ENCODE results near the gene C10orf62. TPM values are rescaled to one million over a fixed set of nuclear protein-coding genes. Genes with fewer than 3 reads are reported as not detected.

C10orf62 gene
- polyA plus RNA-seq, 3 donors, result not detected

GRCh38 chr10:97577701-97578100, 11.8 kb upstream of the C10orf62 start:
- Mint-ChIP-seq H3K4me1 (no peaks in the 10 kb centered on the region), H3K27ac (no peak overlapping the region), H3K9me3 (no peaks in the 10 kb centered on the region), H3K27me3 (ENCODE audit: low read depth in 3 of 3) (peaks cover 6 to 20% (median 15%) of the 10 kb centered on the region in 3 donors), H3K4me3 (no peak overlapping the region), H3K36me3 (peaks cover 0 to 3% of the 10 kb centered on the region in 2 donors)
- Histone ChIP-seq H3K9ac (ENCODE audit: insufficient read depth, low read length, poor library complexity, severe bottlenecking) (no peak overlapping the region), H3K4me2 (replicated peaks; ENCODE audit: extremely low read depth, low read length, poor library complexity, severe bottlenecking) (no peak overlapping the region), H3K79me2 (ENCODE audit: insufficient read depth, low read length) (no peaks in the 10 kb centered on the region), H3K27me3 (ENCODE audit: control insufficient read depth in 2 of 2, insufficient read depth in 2 of 2, low read length in 2 of 2) (peaks cover 0 to 6% of the 10 kb centered on the region in 2 donors), H3K4me1 (ENCODE audit: control insufficient read depth in 1 of 2, insufficient read depth in 2 of 2, low read length in 2 of 2) (no peaks in the 10 kb centered on the region), H4K20me1 (ENCODE audit: insufficient read depth, low read length) (peaks cover under 1% of the 10 kb centered on the region), H3K36me3 (replicated peaks in 1 of 2; ENCODE audit: control insufficient read depth in 1 of 2, insufficient read depth in 2 of 2, low read length in 2 of 2) (no peaks in the 10 kb centered on the region), H3K4me3 (replicated peaks in 1 of 3; ENCODE audit: low read depth in 2 of 3, low read length in 3 of 3) (no peak overlapping the region), H3K27ac (ENCODE audit: low read depth in 1 of 2, low read length in 2 of 2) (no peak overlapping the region), H3K9me3 (replicated peaks in 1 of 2; ENCODE audit: control insufficient read depth in 1 of 2, insufficient read depth in 1 of 2, low read length in 2 of 2) (no peaks in the 10 kb centered on the region), H2AFZ (ENCODE audit: insufficient read depth, low read depth, low read length, poor library complexity, severe bottlenecking) (no peak overlapping the region)
- DNase-seq, result no peak
- no peak for TF ChIP-seq CTCF (IDR thresholded peaks at IDR 0.05)
- 73% methylated on average over 9 of the region's 9 CpGs for WGBS (ENCODE audit: insufficient coverage)
- intact Hi-C loops (cut with micrococcal nuclease), result loop anchor here in 1 of 2 donors (10.0 kb wide), 2 partner anchors 87 to 157 kb away; partner anchors contain the start of gene ZFYVE27

- no peak overlapping the region for H3K27ac Mint-ChIP-seq
- H3K4me3 ChIP-seq (replicated peaks in 1 of 3; ENCODE audit: low read depth in 2 of 3, low read length in 3 of 3), result no peak overlapping the region
Measured at GRCh38 chr10:97578171-97578844, 11.2 kb upstream of the C10orf62 start.

More at GRCh38 chr10:97578171-97578844, 11.2 kb upstream of the C10orf62 start:
- DNase-seq, result no peak
- H3K79me2 ChIP-seq (ENCODE audit: insufficient read depth, low read length), result no peaks in the 10 kb centered on the region
- no peak for TF ChIP-seq CTCF (IDR thresholded peaks at IDR 0.05)
- no peak overlapping the region for H3K9ac ChIP-seq (ENCODE audit: insufficient read depth, low read length, poor library complexity, severe bottlenecking)
- no peaks in the 10 kb centered on the region for H3K36me3 Mint-ChIP-seq
- H3K4me1 Mint-ChIP-seq, result no peaks in the 10 kb centered on the region
- peaks cover 6 to 20% (median 15%) of the 10 kb centered on the region in 3 donors for H3K27me3 Mint-ChIP-seq (ENCODE audit: low read depth in 3 of 3)
- H2AFZ ChIP-seq (ENCODE audit: insufficient read depth, low read depth, low read length, poor library complexity, severe bottlenecking), result no peak overlapping the region
- 67% methylated on average over 32 of the region's 40 CpGs for WGBS (ENCODE audit: insufficient coverage)
- H3K36me3 ChIP-seq (replicated peaks in 1 of 2; ENCODE audit: control insufficient read depth in 1 of 2, insufficient read depth in 2 of 2, low read length in 2 of 2), result no peaks in the 10 kb centered on the region
- no peak overlapping the region for H3K27ac ChIP-seq (ENCODE audit: low read depth in 1 of 2, low read length in 2 of 2)
- intact Hi-C loops (cut with micrococcal nuclease), result loop anchor here in 1 of 2 donors (10.0 kb wide), 2 partner anchors 86 to 156 kb away; partner anchors contain the start of gene ZFYVE27
- H3K27me3 ChIP-seq (ENCODE audit: control insufficient read depth in 2 of 2, insufficient read depth in 2 of 2, low read length in 2 of 2), result peaks cover 0 to 6% of the 10 kb centered on the region in 2 donors
- H3K4me3 Mint-ChIP-seq, result peak overlapping the region in 1 of 2 donors; percentile 60
- H3K9me3 Mint-ChIP-seq, result no peaks in the 10 kb centered on the region
- H3K4me1 ChIP-seq (ENCODE audit: control insufficient read depth in 1 of 2, insufficient read depth in 2 of 2, low read length in 2 of 2), result no peaks in the 10 kb centered on the region
- H4K20me1 ChIP-seq (ENCODE audit: insufficient read depth, low read length), result no peaks in the 10 kb centered on the region
- H3K4me2 ChIP-seq (replicated peaks; ENCODE audit: extremely low read depth, low read length, poor library complexity, severe bottlenecking), result no peak overlapping the region
- H3K9me3 ChIP-seq (replicated peaks in 1 of 2; ENCODE audit: control insufficient read depth in 1 of 2, insufficient read depth in 1 of 2, low read length in 2 of 2), result no peaks in the 10 kb centered on the region
